IPS-NIHi7 (cell line): Measurements from ENCODE around the gene CLECL1.

Source experiments
- DNase-seq: peaks from one replicate; pipeline ENCODE4 v3.0.0; 2012; ENCODE audit warnings: mixed read lengths; ENCODE audit errors: extremely low spot score

Gene CLECL1

DNA sequence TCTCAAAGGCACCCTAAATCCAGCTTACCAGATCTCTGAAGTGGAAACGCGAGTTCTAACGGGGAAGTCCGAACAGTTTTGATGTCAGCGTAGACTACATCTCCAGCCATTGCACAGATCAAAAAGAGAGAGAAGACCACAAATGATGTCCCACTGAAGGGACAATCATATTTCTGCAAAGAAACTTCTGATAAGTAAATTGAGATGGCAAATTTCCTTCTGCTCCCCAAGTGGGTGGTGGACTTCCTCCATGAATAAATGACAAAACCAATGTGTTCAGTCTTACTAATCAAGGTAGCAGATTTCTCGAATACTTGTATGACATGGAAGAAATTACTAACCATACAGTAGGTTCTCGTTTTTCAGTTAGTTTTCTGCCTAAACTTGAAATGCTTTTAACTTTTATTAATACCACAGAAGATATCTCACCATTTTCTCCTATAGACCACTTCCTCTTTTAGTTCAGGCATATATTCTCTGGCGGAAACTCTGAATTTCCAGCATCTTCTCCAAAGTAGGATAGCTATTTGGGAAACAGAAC lies at the start of gene CLECL1:
Gene CLECL1, minus strand, starts transcription at position 177 of the 541 bp plus-strand sequence.
- no peak for DNase-seq

DNA sequence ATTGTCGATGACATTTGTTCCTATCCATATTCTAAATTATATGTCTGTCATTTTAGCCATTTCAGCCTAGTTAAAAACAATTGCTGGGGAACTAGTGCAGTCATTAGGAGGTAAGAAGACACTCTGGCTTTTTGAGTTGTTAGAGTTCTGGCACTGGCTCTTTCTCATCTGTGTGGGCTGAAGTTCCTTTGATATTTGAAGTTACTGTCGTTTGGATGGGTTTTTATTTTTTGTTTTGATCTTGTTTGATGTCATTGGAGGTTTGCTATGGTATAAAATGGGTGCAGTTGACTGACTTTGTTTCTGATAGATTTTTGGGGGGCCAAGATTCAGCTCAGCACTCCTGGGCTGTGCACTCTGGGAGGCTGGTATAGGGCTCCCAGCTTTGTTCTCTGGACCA lies 48.5 kb upstream of the CLECL1 start:
- DNase-seq: no peak

DNA sequence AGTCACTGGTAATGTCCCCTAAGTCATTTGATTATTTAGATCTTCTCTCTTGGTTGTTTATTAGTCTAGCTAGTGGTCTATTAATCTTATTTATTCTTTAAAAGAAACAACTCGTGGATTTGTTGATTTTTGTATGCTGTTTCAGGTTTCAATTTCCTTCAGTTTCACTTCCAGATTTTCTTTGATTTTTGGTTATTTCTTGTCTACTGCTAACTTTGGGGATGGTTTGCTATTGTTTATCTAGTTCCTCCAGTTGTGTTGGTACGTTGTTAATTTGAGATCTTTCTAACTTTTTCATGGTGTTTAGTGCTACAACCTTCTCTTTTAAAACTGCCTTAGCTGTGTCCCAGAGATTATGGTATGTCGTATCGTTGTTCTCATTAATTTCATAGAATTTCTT lies 46.3 kb upstream of the CLECL1 start:
- no peak for DNase-seq

DNA sequence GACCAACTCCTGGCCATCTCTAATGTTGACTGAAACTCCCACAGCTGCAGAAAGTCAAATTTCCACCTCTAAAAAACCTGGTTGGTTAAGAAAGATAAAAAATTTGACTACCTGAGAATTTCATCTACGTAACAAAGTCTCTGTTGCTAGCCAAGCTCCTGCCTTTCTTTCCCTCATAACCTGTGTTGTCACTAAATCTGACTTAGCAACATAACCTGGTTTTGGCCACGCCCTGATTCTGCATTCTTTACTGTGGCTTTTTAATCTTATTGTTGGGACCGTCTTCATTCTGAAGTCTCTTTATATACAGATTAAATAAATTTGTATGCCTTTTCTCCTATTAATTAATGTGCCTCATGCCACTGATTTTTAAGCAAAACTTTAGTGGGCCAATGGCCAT lies 43.9 kb upstream of the CLECL1 start:
- no peak for DNase-seq

DNA sequence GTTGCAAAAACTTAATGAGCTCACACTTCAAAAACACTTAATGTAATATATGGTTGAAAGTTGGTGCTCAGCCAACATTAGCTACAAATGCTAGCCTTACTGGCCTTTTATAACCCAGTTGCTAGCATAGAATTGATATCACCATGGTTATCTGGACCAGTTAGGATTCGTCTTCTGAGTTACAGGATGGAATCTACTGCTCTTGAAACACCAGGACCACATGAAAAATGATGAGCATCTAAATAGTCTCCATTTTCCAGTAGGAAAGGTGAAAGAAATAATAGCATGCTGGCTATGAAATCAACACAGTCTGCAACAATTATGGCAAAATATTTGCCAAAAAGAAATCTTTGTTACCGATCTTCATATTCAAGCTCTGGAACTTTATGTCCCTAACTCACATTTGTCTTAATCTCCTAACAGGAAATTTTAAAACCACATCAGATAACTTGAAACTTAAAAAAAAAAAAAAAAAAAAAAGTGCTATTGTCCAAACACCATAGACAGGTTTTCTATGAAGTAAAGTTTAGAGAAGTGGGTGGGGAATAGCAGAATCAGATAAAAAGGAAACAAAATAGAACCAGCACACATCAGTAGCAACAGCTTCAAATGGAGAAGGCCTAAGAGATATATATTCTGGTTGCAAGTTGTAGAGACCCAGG lies 40.5 kb upstream of the CLECL1 start:
- no peak for DNase-seq

DNA sequence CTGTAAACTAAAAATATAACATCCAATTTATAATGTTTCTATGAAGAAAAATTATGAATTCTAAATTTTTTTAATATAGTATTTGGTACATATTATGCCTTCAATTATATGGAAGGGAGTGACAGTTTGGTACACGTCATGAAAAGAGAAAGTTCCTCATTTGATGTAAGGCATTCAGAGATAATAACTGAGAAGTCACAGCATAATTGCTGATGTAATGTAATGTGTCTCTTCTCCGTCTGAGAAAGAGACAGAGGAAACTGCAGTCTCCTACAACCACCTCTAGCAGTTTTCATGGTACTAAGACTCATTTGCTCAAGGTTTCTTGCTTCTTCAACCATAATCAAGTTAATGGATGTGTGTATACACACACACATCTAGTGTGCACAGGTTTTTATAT lies 30.1 kb upstream of the CLECL1 start:
- no peak for DNase-seq

DNA sequence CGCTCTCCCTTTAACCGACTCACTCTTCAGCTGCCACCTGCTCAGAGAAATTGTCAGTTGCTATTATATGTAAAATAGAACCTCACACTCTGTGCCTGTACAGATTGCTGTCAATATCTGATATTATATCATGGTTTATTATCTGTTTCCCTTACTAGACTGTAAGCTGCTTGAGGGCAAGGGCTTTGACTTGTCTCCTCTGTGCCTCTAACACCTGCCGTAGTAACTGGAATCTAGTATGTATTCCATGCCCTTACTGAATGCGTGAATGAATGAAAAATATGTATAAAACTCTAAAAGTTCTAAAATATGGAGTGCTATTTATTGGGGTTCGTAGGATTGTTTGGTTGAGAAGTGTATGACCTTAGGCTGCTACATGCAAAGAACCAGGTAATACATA lies 29.5 kb upstream of the CLECL1 start:
- DNase-seq: no peak

DNA sequence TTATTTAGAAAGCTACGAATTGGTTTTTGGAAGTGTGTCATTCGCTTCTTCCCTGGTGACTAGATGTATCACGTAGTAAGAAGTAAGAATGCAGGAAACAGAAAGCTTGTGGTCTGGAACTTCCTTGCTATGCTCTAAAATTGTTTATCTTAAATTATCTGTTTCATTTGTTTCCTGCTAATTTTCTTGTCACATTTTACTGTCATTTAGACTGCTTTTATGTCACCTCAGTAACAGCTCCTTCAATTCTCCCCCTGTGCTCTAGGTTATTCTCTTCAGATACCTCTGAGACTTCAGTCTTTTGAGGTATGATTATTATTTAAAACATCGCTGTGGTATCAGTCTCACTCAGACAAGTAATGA lies 28.5 kb upstream of the CLECL1 start:
- DNase-seq: no peak

DNA sequence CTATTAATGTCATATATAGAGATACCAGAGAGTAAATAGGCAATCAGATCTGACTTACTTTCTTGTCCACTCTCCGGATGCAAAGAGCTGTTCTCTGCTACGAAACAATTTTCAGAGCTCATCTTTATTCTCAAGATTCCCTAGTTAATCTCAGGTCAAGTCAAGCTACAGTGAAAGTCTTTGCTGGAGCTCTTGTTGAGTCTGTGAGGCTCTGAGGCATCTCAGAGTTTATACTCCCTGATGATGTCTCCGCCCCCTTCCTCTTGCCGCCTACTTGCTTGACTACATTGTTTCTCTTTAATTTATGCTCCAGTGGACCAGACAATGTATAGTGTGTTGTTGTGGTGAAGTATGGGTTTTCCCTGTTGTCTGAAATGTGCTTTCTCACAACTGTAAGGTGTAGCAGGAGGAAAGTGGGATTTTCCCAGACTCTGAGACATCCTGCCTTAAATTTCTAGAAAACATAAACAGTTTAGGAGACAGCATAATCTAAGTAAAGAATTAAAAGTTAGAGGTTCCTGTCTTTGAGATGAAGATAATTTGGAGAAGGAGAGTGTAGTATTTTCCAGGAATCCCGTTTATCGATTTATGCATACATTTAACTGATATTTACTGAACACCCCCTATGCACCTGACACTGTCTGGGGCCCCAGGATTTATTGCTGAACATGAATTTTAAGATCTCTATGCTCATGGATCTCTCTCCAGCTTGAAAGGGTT lies 28.0 kb upstream of the CLECL1 start, which contains the start of gene CD69:
Gene CD69, minus strand, starts transcription at position 203 of the 720 bp plus-strand sequence. Its CDS starts 81 bp downstream, at position 122.
- DNase-seq: no peak

DNA sequence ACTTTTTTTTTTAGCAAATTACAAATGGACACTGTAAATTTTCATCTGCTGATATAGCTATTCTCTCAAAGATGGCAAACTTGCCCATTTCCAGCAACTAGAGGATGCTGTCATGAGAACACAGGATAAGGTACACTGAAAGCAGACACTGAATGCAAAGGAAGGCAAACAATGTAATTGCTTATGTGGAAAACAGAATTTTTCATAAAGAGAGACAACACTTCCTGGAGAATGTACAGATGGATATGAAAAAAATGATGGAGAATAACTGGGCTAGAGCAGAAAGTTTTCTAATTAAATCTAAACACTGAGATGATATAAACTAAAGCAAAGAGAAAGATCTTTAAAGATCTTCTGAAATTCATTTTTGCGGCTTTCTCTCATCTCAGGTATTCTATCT lies 27.2 kb upstream of the CLECL1 start:
- DNase-seq: no peak

DNA sequence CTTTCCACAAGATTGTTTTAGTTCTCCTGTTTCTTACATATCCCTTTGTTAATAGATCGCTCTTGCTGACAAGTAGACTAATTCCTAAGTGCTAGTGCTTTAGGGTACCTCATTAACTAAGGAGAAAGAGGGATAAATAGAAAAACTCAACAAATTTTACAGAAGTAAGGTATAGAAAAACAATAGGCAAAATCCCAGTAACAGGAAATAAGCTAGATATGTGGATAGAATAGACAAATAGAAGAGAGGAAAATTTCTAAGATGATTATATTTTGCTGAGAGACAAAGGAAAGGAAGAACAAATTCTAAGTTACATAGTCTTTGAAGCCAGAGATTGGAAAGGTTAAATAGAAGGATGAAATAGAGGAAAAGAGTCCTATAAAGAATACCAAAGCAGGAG lies 26.8 kb upstream of the CLECL1 start:
- no peak for DNase-seq

DNA sequence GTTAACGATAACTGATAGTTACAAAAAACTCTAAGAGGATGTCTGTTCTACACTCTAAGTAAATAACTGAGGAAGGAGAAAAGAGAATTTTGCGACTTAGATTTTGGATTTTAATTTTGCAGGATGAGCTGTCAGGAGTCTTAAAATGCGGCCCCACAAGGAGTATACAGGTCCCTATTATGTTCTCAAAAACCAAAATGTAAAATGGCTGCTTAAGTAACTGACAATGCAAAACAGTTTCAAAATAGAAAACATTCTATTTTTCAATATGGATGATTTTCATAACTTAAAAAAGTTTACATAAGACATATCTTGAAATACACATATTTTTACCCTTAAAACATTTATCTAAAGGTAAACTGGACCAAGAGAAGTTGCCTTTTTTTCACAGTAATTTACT lies 25.2 kb upstream of the CLECL1 start:
- no peak for DNase-seq

DNA sequence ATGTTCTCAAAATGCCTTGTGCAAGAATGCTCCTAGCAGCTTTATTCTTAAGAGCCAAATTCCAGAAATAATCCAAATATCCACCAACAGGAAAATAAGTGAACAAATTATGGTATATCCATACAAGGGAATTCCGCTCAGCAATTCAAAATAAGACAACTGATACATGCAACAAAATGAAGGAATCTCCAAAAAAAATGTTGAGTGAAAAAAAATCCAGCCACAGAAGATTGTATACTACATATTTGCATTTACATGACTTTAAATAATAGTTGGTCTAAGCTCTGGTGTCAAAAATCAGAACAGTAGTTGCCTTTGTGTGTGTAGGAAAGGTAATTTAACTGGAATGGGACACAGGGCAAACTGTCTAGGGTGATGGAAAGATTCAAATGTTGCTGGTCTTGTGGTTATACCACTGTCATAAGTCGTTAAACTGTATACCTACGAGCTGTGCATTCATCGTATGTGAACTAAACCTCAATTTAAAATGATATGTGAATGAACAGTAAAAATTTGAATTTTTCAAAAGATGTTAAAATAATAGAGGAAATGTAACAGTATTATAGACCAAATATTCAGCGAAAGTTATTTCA lies 24.6 kb upstream of the CLECL1 start:
- no peak for DNase-seq

DNA sequence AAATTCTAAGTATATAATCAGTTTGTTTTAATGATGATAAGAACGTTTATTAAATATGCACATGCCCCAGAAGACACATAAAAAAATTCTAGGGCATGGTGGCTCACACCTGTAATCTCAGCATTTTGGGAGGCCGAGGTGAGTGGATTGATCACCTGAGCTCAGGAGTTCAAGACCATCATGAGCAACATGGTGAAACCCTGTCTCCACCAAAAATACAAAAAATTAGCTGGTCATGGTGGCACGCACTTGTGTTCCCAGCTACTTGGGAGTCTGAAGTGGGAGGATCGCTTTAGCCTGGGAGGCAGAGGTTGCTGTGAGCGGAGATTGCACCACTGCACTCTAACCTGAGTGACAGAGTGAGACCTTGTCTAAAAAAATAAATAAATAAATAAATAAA lies 23.8 kb upstream of the CLECL1 start:
- DNase-seq: no peak

DNA sequence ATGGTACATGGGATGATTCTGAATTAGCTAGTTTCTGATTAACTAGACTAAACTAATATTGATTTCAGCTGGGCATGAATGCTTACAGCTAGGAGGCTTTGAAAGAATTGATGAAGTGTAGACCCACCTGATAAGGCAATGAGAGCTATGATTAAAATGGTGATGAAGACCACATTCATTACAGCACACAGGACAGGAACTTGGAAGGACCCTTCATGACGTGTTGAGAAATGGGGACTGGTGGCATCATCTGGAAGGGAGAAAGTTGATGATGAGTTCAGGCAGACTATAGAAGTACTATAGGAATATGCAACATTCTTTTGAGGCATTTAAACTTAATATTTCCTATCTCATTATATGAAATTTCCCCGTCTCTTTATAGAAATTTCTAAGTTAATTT lies 23.3 kb upstream of the CLECL1 start:
- no peak for DNase-seq

DNA sequence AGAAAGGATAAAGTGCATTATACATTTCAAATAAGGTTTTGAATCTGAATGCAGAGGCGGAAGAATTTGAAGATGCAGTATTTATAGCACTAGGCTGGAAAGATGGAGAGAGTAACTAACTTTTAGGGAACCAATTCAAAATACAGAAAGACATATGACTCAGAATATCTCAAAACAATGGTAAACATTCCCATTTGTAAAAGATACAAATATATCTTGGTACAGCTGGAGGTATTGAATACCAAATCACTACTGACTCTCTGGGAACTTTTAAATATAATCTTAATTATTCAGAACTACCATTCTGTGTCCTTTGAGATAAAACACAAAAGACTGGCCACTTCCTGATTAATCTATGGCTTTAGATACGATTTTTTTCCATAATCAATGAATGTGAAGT lies 22.7 kb upstream of the CLECL1 start:
- no peak for DNase-seq

DNA sequence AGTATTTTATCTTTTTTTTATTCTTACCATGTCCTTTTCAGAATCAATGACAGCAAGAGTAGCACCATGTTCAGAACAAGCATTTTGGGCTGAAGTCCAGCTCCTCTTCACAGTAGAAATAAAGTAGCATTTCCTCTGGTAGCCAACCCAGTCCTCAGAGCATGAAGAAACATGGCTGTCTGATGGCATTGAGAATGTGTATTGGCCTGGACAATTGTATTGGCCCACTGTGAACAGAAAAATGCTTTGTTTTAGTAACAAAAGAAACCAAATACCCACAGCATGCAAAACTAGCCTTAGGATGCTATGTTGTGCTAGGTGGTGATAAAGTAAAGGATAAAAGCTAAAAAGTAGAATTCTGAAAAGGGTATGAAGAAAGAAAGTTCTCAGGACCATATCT lies 22.1 kb upstream of the CLECL1 start:
- DNase-seq: no peak

DNA sequence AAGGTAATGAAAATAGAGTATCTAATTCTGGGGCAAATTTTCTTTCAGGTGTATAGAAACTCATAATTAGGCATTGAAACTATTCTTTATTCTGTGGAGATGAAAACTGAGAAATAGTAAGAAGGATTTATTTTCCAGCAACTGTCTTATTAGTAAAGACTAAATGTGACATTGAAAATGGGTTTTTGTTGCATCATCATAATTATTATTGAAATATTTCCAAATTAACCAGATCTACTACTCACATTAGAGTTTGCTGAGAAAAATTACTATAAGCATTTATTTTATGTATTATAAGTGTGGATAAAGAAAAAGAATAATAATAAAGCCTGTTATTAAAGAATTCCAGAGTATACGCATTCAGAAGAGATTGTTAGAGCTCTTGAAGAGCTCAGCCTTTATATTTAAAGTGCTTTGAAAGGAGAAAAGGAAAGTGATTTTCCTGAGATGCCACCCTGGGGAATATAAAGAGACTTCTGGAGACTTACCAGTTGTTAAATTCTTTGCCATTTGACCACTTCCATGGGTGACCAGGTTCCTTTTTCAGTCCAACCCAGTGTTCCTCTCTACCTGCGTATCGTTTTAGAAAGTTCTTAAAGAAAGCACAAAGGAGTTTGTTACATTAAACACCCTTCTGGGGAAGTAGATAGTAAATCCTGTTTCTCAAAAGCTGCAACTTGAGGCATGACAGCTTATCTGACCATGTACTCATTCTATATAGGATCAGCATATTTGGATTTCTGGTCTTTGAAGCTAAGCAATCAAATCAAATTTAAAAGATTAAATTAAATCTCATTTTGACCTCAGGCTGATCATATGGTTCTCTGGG lies 21.4 kb upstream of the CLECL1 start:
- no peak for DNase-seq

DNA sequence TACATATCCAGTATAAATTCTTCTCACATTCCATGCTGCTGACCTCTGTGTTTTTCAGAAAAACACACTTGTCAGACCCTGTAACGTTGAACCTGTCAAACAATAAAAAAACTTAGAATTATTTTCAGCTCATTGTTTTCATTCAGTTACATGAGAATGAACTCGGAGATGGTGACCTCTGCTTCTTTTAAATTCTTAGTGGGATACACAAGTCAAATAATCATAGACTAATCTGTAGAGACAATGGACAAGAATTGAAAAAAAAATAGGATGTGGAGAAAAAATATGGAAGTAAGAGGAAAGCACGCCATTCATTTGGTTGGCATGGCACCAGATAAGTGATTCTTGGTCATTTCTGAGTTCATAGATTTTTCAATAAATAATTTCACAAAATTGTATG lies 20.6 kb upstream of the CLECL1 start:
- no peak for DNase-seq

DNA sequence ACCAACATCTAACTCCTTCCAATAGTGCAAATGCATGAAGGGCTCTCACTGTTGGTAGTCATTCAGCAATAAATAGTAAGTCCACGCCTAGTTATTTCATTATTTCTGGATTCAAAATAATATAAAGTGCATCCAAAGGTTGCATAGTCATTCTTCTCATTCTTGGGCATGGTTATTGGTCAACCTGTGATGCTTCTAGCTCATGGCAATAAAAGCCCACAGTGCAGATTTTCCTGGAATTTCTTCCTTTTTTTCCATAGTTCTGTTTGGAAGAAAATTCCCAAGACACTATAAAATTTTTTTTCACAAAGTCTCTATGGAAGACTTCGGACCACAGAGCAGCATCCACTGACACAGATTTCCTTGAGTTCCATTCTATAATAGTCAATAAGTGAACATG lies 20.2 kb upstream of the CLECL1 start:
- no peak for DNase-seq

DNA sequence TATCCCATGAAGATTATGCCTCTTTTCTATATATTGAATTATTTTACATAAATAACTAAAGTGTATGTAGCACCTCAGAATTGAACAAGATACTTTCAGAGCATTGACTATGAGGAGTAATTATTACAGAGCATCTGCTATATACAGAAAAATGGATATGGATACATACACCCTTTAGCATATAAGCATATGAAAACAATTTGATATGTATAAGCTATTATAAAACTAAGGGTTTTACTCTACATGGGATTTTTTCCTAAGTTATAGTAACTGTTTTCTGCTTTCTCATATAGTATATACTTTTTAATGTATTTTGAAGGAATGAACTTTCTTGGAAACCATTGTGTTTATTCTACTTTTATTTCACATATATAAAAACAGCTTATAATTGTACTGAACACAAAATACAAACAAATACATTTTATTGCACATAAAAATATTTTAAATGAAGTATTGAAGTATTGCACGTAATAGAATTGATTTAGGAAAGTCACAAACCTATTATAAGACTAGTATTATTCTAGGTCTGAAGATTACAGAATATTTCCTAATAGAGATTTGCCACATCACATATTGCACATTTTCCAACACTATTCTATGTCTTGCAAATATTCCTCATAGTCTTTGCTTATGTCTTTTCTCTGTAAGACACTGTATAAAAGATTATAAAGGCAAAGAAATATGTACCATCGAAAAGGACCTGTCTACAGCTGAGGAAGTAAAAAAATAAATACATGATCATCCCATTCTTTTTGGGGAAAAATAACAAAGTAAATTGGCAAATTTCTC lies 19.4 kb upstream of the CLECL1 start:
- DNase-seq: no peak
